ENCODE results near the gene C1QTNF6.
"Not testable (repeated sequence)": the region's sequence is repeated elsewhere in the genome, so short reads cannot be mapped to it uniquely, and the experiment has no call there.

The C1QTNF6 gene

GRCh38 chr22:37206118-37206840 lies 18.2 kb upstream of the C1QTNF6 start:
- DNase-seq = no peak

- DNase-seq = no peak
Observed at GRCh38 chr22:37205046-37205445, 17.0 kb upstream of the C1QTNF6 start.

- no peak for DNase-seq
Observed at GRCh38 chr22:37204045-37204655, 16.1 kb upstream of the C1QTNF6 start.

GRCh38 chr22:37203354-37204044 lies 15.5 kb upstream of the C1QTNF6 start:
- no peak for DNase-seq

- no peak for DNase-seq
Observed at GRCh38 chr22:37202716-37203115, 14.7 kb upstream of the C1QTNF6 start.

GRCh38 chr22:37202001-37202555 lies 14.0 kb upstream of the C1QTNF6 start:
- DNase-seq = no peak

- not testable (repeated sequence) for DNase-seq
Observed at GRCh38 chr22:37201443-37201820, 13.4 kb upstream of the C1QTNF6 start.

GRCh38 chr22:37199760-37200108 lies 11.7 kb upstream of the C1QTNF6 start:
- DNase-seq = no peak

- DNase-seq = peak; percentile 89
Observed at GRCh38 chr22:37199103-37199759, 11.2 kb upstream of the C1QTNF6 start.

GRCh38 chr22:37198258-37199102 lies 10.4 kb upstream of the C1QTNF6 start:
- DNase-seq = peak; percentile 43

- no peak for DNase-seq
Observed at GRCh38 chr22:37197451-37198257, 9.6 kb upstream of the C1QTNF6 start.

- no peak for DNase-seq
Observed at GRCh38 chr22:37196539-37197450, 8.7 kb upstream of the C1QTNF6 start.

GRCh38 chr22:37195921-37196320 lies 7.9 kb upstream of the C1QTNF6 start:
- DNase-seq = no peak

- no peak for DNase-seq
Observed at GRCh38 chr22:37194750-37195149, 6.7 kb upstream of the C1QTNF6 start.

- DNase-seq = peak; percentile 71
Observed at GRCh38 chr22:37193629-37194191, 5.7 kb upstream of the C1QTNF6 start.

GRCh38 chr22:37192741-37193140 lies 4.7 kb upstream of the C1QTNF6 start:
- no peak for DNase-seq

- no peak for DNase-seq
Observed at GRCh38 chr22:37192204-37192603, 4.2 kb upstream of the C1QTNF6 start.

GRCh38 chr22:37190262-37190780 lies 2.3 kb upstream of the C1QTNF6 start:
- no peak for DNase-seq

GRCh38 chr22:37188901-37189466 lies 937 bp upstream of the C1QTNF6 start:
- no peak for DNase-seq

GRCh38 chr22:37187552-37187890 lies 526 bp downstream of the C1QTNF6 start:
- no peak for DNase-seq

Measured in GF-D8 (cell line).